ENCODE measurements around the gene RALGPS1. TPM values are rescaled to one million over a fixed set of nuclear protein-coding genes. Genes with fewer than 3 reads are reported as not detected.
"Not testable (repeated sequence)": the region's sequence is repeated elsewhere in the genome, so short reads cannot be mapped to it uniquely, and the experiment has no call there.

RALGPS1 gene
- total RNA-seq, 4 donors from 2014 or later, result 4.6 to 11.9 (median 10.0) TPM

GRCh38 chr9:127170103-127170502 is 255.5 kb downstream of the RALGPS1 start:
- Histone ChIP-seq H3K9me3 (no peaks in the 10 kb centered on the region), H3K4me3 (no peak overlapping the region), H3K27ac (replicated peaks in 1 of 4) (no peak overlapping the region), H3K4me1 (peaks cover 6 to 10% (median 7%) of the 10 kb centered on the region in 4 donors), H3K36me3 (peaks cover 0 to 19% (median 5%) of the 10 kb centered on the region in 4 donors), H3K27me3 (no peaks in the 10 kb centered on the region)
- no peak for DNase-seq (ENCODE audit: extremely low spot score)
- 90% methylated on average over 4 of the region's 4 CpGs for WGBS
- intact Hi-C loops (cut with DNase I), result no loop called here
- TF ChIP-seq POLR2A (IDR thresholded peaks at IDR 0.05; ENCODE audit: low read depth), result no peak
- no peak for TF ChIP-seq CTCF (IDR thresholded peaks at IDR 0.05)
- no peak for TF ChIP-seq POLR2AphosphoS5 (IDR thresholded peaks at IDR 0.05)
- TF ChIP-seq EP300 (IDR thresholded peaks at IDR 0.05), result no peak

- no peak for DNase-seq (ENCODE audit: extremely low spot score)
- Histone ChIP-seq H3K4me3 (no peak overlapping the region), H3K4me1 (peaks cover 6 to 10% (median 7%) of the 10 kb centered on the region in 4 donors), H3K9me3 (no peaks in the 10 kb centered on the region), H3K27me3 (no peaks in the 10 kb centered on the region), H3K27ac (replicated peaks in 1 of 4) (no peak overlapping the region), H3K36me3 (peaks cover 0 to 20% (median 5%) of the 10 kb centered on the region in 4 donors)
- 94% methylated on average over 2 of the region's 2 CpGs for WGBS
- no peak for TF ChIP-seq POLR2A (IDR thresholded peaks at IDR 0.05; ENCODE audit: low read depth)
- TF ChIP-seq POLR2AphosphoS5 (IDR thresholded peaks at IDR 0.05), result no peak
- TF ChIP-seq EP300 (IDR thresholded peaks at IDR 0.05), result no peak
- no peak for TF ChIP-seq CTCF (IDR thresholded peaks at IDR 0.05)
- intact Hi-C loops (cut with DNase I), result no loop called here
Observed at GRCh38 chr9:127170652-127171051, 256.1 kb downstream of the RALGPS1 start.

- 96% methylated on average over 9 of the region's 9 CpGs for WGBS
- H3K9me3 ChIP-seq; H3K27me3 ChIP-seq; DNase-seq (ENCODE audit: extremely low spot score); intact Hi-C loops (cut with DNase I); H3K4me3 ChIP-seq: not testable (repeated sequence)
- Histone ChIP-seq H3K36me3 (peaks cover 0 to 20% (median 5%) of the 10 kb centered on the region in 4 donors), H3K27ac (replicated peaks in 1 of 4) (peak overlapping the region in 1 of 4 donors; percentile 46), H3K4me1 (peaks cover 6 to 10% (median 7%) of the 10 kb centered on the region in 4 donors)
Observed at GRCh38 chr9:127171348-127171747, 256.8 kb downstream of the RALGPS1 start.

- H3K36me3 ChIP-seq, result peaks cover 0 to 20% (median 4%) of the 10 kb centered on the region in 4 donors
- H3K9me3 ChIP-seq, result no peaks in the 10 kb centered on the region
- TF ChIP-seq POLR2AphosphoS5 (IDR thresholded peaks at IDR 0.05), result peak in 1 of 2 donors; percentile 25
- TF ChIP-seq EP300 (IDR thresholded peaks at IDR 0.05), result no peak
- WGBS, result 70% methylated on average over 12 of the region's 12 CpGs
- no peak overlapping the region for H3K4me3 ChIP-seq
- DNase-seq (ENCODE audit: extremely low spot score), result no peak
- H3K27ac ChIP-seq (replicated peaks in 1 of 4), result peak overlapping the region; percentile 27 to 64 (median 54)
- intact Hi-C loops (cut with DNase I), result no loop called here
- no peaks in the 10 kb centered on the region for H3K27me3 ChIP-seq
- peaks cover 6 to 10% (median 7%) of the 10 kb centered on the region in 4 donors for H3K4me1 ChIP-seq
Observed at GRCh38 chr9:127172066-127172707, 257.6 kb downstream of the RALGPS1 start.

- peak overlapping the region in 2 of 4 donors; percentile 46 to 64 for H3K27ac ChIP-seq (replicated peaks in 1 of 4)
- 86% methylated on average over 4 of the region's 4 CpGs for WGBS
Observed at GRCh38 chr9:127173063-127173462, 258.5 kb downstream of the RALGPS1 start.

More at GRCh38 chr9:127173063-127173462, 258.5 kb downstream of the RALGPS1 start:
- intact Hi-C loops (cut with DNase I), result no loop called here
- H3K27me3 ChIP-seq, result no peaks in the 10 kb centered on the region
- peaks cover 0 to 11% (median 4%) of the 10 kb centered on the region in 4 donors for H3K36me3 ChIP-seq
- DNase-seq (ENCODE audit: extremely low spot score), result no peak
- no peak overlapping the region for H3K4me3 ChIP-seq
- TF ChIP-seq EP300 (IDR thresholded peaks at IDR 0.05) (no peak), POLR2AphosphoS5 (IDR thresholded peaks at IDR 0.05) (no peak), POLR2A (IDR thresholded peaks at IDR 0.05; ENCODE audit: low read depth) (no peak), CTCF (IDR thresholded peaks at IDR 0.05) (no peak)
- H3K9me3 ChIP-seq, result no peaks in the 10 kb centered on the region
- peaks cover 6 to 10% (median 7%) of the 10 kb centered on the region in 4 donors for H3K4me1 ChIP-seq
